Activated CD8-positive, alpha-beta memory T cell treated with anti-CD3 and anti-CD28 coated beads, Interleukin-2, amount 50 U/mL, for 4 hours (primary cell): Measurements from ENCODE around the gene ATP1B1.

ENCODE experiments used
- DNase-seq: peaks from one replicate; pipeline ENCODE4 v3.0.0-alpha.2; 2020

The ATP1B1 gene

DNA sequence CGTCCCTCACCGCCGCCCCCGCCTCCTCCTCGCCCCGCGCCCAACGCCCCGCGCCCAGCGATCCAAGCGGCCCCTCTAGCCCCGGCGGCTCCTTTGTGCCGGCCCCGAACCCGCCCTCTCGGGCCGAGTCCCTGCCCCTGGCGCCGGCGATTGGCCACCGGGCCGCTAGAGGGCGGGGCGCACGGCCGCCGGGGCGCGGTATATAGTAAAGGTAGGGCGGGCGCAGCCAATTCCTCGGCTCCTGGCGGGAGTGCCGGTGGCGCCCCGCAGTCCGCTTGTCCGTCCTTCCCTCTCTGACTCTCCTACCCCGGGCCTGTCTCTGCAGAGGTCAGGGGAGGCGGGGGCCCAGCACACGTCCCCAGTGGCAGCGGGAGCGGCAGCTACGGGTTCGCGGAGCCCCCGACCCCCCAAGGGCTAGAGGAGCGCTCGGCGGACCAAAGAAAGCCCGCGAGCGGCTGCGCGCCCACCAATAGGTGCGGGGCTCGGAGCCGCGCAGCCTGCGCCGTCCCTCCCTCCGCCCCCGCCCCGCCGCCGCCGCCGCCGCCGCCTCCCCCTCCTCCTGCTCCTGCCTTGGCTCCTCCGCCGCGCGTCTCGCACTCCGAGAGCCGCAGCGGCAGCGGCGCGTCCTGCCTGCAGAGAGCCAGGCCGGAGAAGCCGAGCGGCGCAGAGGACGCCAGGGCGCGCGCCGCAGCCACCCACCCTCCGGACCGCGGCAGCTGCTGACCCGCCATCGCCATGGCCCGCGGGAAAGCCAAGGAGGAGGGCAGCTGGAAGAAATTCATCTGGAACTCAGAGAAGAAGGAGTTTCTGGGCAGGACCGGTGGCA lies at the start of gene ATP1B1:
Gene ATP1B1, plus strand, starts transcription at position 596 of the 826 bp plus-strand sequence. Its CDS starts 140 bp downstream, at position 736.
- peak; percentile 80 for DNase-seq

DNA sequence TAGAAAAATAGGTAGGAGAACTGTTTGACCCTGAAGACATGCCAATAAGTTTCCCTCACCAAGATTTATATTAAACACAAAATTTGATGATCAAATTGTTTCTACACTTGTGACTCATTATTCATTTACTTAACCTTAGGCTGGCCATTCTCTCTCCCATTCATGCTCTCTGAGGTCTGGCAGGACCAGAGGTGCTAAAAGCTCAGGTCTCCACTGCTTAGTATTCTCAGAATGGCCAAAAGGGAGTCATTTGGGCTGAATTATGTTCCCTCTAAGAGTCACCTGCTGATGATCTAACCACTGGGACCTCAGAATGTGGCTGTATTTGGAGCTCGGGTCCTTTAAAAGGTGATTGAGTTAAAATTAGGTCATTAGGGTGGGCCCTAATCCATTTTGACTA lies 47.1 kb upstream of the ATP1B1 start:
- no peak for DNase-seq

DNA sequence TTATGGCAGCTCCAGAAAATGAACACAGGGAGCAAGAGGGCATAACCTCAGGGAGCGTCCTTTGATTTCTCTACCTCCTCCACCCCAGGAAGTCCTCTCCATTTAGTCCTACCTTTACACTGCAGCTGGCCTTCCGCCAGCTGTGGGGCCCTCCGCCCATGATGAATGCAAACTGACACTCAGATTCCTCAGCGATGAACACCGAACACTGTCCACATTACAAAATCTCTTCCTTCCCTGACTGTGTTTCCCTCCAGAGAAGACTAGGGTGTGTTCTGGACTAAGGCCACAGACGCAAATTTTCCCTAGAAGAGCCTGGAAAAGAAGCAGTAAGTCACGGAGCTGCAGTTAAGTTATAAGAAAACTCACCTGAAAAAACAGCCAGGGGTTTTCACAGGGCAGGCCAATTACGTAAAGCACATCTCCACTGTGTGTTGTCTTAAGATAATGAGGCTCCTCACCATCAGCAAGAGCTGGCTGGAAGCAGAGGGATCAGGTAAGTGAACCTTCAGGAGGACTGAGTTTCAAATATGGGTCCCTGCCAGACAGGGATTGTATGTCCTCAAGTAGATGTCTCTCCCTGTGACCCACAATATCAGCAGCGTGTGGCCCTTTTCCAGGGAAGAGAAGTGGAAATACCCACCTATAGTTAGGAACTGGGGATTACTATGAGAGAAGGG lies 46.3 kb upstream of the ATP1B1 start:
- DNase-seq = no peak

DNA sequence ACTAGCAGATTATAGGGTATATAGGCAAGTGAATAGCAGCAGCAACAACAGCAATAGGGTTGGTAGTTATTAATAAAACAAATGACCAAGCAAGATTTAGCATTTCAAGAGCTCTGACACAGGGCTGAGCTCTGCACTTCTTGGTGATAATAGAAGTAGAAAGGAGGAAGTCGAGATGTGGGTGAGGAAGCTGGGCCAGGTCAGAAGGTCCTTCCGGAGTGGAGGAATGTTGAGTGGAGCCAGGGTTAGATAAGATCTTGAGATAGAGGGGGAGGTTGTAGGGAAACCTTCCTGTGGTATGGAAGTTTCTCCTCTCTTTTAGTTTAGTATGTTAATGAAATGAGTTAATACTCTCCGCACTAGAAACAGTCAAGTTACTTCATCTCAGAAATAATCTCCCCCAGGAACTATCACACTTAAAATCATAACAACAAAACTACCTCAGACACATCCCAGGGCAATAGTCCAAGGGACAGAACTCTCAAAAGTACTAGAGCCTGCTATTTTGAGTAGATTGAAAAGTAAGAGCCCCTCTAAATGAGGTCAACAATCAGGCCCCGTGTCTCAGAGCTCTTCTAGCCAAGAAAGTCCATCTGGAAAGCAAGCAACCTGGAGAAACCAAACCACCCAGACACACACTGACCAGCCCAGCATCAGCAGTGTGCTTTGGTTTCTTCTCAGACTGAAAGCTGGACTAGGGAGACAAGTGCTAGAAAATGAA lies 45.4 kb upstream of the ATP1B1 start:
- DNase-seq = no peak

DNA sequence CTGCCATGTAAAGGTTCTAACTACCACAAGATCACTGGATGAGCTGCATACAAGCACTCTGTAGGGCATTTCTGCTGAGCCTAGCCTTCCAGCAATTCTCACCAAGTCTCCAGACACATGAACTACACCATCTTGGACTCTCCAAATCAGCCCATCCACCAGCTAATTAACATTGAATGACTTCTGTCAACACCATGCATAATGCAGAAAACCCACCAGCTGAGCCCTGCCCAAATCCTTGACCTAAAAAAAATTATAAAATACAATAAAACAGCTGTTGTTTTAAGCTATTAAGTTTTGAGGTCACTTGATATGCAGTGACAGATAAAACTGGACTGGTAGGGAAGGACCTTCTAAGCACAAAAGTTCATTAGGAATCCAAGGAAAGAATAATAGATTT lies 44.3 kb upstream of the ATP1B1 start:
- no peak for DNase-seq

DNA sequence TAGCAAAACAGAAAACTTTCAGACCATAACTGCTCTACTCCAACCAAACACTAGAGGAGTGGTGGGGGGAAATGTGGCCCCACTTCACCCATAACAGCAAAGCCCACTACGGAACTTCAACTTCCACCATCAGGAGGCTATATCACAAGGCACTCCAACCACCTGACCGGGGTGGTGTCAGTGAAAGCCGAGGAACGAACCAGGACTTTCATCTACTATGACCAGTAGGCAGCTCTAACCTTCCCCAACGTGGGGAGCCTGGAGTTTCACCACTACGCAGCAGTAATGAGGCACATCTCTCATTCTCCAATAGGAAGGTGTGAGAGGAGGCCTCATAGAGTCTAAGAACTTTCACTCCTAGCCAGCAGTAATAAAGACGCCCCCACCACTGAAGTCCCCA lies 42.4 kb upstream of the ATP1B1 start:
- no peak for DNase-seq

DNA sequence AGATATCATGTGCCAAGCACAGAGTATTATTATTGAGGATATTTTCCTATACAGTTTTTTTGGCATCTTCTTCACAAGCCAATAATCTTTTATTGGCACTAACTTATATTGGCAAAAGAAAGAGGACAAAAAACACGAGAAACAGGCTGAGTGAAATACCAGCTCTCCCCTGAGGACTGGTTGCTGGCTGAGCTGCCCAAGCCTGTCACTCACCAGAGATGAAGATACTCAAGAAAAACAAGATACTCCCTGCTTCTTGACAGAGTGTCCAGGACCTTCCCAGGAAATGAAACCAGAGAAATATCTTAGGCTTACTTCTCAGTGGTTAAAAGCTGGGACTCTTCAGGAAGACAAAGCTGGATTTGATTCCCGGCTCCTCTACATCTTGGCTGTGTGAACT lies 35.9 kb upstream of the ATP1B1 start:
- DNase-seq = no peak

DNA sequence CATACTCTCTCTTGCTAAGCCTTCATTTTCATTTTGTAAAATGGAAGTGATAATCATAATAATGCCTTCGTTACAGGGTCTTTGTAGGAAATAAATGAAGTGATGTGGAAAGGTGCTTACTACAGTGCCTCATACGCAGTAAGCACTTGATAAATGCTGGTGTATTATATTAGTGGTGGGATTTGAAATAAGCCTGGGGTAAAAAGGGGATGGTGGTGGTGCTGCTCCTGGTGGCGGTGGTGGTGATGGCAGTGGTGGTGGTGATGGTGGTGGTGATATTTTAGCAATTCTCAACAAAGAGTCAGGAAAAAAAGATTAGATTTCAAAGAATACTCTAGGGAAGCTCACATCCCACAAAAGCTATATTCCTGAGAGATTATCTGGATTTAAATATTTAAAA lies 35.5 kb upstream of the ATP1B1 start:
- no peak for DNase-seq

DNA sequence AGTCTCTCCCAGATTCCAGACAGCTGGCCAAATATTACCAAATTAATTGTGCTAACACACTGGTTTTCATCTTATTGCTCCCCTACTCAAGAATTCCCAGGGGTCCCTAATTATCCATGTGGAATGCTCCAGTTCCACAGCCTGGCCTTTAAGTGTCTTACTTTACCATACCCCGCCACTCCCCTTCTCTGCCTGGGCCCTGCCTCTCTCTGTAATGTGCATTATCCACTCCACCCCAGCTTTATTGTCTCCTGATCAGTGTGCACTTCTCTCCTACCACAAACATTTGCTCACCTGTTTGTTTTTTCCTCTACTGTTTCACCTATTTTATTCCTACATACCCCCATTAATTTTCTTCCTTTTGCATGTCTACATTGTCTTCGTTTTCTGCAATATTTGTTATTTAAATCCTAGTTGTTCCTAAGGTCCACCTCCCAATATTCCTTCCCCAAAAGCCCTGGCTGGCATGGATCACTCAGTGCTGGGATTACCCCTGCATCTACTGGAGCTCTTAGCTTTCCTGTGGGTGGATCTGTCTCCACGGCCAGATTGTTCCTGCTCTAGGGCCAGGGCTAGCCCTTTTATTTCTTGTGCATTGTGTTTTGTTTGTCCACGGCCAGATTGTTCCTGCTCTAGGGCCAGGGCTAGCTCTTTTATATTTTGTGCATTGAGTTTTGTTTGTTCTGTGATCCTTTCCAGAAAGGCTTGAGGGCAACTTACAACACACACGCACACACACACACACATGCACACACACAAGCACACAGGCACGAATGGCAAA lies 33.4 kb upstream of the ATP1B1 start:
- no peak for DNase-seq

DNA sequence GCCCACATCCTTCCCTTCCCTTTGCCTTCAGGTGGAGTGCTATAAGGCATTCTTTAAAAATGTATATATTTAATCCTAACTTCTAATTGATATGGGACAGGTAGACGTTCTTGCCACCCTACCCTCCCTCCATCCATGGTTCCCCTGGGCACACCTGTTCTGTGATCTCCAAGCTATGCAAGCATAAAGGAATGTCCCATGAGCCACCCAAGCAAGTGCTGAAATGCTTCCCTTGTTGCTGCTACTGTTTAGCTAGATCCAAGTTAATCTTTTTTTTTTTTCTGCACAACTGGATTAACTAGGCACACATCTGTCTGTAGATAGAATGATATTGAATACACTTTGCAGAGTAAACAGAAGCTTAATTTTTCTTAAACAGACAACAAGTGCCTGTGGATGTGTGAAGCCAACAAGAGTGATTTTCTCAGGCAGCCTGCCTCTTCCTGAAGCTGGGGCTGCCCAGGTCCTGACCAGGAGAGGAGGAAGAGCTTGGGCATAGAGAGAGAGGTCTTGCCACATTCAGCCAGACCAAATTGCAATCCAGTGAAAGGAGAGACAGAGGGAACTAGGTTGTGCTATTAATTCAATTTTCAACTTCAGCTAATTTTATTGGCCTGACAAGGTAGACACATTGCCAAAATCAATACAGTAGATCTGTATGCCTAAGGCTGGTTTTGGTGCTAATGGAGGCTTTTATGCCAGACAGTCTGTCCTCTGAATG lies 28.2 kb upstream of the ATP1B1 start:
- DNase-seq = no peak

DNA sequence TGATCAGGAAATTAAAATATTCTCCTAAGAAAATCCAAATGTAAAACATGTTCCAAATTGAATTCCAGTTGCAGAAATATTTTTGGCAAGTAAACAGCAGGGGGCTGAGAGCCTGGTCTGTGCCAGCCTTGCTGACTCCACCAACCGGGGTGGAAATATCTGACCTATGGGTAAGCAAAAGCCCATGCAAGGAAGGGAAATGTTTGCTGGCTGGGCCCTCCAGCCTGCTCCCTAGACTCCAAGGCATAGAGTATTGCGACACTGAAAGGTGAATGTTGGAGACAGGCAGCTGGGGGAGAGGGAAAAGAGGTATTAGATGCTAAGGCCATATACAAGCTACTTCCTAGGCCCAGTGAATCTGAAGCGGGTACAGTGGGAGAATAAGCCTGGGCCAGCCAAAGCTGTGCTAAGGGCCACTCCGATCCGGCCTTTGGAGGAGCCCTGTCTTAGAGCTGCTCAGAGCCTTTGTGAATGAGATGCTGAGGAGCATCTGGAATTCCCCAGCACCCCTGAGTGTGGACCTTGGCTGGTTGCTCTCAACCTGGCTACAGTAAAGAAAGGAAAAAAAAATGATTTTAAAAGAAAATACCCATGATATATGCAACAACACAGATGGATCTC lies 24.9 kb upstream of the ATP1B1 start:
- no peak for DNase-seq

DNA sequence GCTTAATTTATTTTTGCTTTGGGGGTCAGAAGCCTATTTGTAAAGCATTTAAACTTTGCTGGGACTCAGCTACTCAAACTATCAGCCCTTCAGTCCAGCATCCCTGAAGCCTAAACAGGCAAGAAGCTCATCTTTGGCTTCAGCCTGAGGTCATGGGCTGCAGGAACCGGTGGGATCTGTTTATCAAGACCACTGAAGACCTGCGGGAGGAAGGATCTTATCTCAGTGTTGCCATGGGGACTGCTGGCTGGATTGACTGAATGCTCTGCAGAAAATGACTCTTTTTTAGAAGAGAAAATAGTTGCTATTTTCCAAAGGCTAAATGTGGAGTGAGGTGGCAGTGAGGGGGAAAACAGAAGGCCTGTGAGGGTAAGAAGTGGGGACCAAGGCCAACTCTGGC lies 20.6 kb upstream of the ATP1B1 start:
- no peak for DNase-seq

DNA sequence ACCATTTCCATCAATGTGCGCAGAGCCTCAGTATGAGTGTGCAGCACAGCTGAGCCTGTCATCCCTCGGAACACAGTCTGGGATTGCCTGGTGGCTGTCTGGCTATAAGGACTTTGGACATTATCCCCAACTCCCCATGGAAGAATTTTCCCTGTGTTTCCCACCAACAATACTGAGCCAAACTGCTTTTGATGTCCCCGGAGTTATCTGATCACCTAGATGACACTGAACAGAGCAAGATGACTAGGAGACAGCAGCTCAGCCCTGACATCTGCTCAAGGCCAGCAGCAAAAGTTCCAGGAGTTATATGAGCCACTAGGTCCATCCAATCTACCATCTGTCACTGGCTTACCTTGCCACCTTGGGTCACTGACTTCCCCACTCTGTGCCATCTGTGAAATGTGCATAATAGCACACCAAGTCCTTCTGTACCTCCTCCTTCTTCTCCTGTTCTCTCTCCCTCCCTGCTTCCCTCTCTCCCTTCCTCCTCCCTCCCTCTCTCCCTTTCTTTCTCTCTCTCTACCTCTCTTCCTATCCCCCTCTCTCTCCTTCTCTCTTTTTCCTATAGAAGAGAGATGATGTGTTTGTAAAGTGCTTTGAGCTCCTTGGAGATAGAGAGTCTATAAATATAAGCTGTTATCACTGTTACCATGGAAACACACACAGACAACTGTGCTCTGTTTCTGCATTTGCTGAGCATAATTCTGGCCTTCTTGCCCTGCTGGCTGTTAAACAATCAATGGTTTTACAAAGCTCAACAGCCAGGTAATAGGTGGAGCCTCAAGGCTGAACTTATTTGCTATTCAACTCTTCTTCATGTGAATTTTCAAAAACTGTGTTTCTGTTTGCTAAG lies 19.7 kb upstream of the ATP1B1 start:
- DNase-seq = no peak

DNA sequence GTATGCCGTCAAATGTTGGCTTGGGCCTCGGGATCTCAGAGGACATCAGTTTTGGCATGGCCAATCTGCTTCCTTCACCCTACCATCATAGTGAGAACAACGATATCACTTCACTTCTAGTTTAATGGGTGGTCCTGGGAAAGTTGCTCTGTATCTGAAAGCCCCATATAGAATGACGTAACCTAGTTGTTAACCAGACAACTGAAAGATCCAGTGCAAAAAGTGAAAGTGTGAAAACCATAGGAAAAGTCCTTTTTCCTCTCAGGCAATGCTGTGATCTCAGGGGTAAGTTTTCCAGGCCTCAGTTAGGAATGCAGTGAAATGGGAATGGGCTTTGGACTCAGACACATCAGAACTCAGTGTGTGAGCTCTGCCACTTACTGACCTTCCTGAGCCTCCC lies 18.6 kb upstream of the ATP1B1 start:
- no peak for DNase-seq

DNA sequence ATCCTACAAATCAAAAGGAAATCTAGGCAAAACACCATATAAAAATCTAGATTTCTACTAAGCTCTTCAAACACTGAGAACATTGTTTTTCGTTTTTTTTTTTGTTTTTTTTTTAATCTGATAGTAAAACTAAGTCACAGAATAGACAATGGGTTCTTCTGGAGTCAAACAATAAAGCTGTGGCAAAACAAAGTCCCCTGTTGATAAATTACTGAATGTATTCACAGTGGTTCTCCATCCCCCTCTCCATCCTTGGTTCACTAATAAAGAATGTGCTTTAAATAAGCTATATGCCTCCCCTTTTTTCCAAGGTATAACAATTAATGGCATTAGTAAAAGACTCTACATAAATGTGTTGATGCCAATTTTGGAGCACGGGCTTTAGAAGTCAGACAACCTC lies 16.7 kb upstream of the ATP1B1 start:
- no peak for DNase-seq

DNA sequence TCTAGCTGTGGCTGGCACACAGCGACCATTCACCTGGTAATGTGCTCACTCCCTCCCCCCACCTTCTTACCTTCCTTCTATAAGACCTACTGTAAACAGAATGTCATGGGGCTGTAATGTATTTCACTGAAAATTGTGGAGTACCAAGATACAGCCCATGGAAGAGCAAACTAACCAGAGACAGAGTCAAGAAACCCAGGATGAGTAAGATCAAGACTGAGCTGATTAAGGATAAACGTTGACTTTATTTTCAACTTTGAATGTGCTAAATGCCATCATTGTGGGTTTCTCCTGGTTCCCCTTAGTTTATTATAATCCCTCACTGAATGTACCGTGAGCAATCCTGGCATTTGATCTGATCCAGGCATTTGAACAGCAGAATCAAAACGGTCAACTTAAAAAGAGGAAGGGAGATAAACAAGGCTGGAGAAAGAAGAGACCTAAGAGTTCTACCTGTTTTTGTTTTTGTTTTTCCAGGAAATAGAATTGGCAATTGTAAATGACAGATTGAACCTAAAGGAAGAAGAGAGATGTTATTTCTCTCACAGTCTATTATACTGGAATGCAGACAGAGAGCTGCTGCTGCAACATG lies 16.1 kb upstream of the ATP1B1 start:
- no peak for DNase-seq

DNA sequence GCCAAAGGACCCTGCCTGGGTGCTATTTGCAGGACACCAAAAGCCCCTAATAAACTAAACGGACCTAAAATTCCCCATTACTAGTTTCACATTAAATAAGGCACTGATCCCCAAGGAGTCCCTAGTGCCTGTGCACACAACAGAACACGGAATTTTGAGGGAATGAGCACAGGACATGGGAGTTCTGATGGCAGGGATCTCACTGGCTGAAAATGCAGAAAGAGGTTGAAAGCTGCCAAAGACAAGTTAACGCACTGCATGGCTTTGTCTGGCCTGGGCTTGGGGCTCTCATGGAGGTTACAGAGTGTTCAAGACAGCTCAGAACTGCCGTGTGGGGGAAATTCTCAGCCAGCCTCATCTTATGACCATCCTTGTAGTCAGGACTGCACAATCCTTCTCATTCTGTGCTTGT lies 15.6 kb upstream of the ATP1B1 start:
- no peak for DNase-seq

DNA sequence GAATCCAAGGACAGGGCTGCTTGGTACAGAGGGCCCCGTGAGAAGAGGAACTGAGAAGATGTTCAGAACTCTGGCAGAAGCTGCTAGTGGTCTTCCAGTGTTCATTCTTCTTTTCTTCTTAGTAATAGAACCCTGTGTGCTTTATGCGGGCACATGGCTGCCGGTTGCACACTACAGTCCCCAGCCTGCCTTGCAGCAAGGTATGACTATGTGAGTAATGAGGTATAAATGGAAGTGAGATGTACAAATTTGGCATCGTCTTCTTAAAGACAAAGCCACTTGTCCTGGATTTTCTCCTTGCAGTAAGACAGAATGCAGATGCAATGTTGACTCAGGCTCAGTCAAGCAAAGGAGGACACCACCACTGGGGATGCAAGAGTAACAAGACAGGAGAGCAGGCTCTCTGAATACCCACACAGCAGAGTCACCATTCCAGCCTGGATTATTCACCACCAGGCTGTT lies 15.0 kb upstream of the ATP1B1 start:
- no peak for DNase-seq

DNA sequence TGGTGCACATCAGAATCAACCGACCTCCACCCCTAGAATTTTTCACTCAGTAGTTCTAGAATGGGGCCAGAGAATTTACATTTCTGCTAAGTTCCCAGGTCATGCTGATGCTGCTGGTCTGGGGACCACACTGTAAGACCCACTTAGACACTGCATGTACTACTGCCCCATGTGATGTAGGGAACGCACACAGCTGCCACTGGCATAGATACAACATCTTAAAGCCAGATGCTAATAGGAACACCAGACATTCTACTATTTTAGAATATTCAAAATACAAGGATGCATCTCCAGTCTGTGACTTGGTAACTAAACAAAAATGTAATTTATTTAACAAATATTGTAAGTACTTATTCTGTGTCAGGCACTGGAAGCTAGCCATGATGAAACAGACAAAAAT lies 14.1 kb upstream of the ATP1B1 start:
- DNase-seq = no peak

DNA sequence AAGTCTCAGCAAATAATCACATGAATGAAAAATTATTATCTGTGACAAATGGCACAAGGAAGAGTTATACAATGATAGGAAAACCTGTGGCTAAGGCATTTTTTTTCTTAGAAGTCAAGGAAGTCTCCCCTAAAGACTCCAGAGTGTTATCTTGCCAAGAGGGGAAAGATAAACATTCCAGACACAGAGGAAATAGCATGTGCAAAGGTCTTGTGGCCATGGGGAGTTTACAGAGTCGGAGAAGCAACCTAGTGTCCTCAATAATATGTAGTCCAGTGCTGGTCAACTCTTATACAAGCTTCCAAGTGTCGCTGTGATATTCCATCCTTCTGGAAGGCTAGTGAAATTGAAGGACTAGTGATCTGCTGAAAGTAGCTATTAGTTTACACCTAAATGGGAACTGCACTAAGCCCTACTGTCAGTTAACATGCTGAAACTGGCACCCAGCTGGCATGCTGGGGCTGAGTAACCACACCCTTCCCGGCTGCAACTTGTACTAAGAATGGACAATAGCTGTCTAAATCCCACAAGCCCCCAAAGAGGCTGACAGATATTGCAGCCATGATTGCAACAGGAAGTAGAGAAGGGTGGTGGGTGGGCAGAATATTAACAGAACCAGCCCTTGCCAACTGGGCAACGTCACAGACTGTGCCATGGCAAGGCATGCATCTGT lies 11.5 kb upstream of the ATP1B1 start:
- DNase-seq = no peak
